GM12872 (cell line): ENCODE data around the gene LLGL2.

Experiments used
- TF ChIP-seq, protein P1 (sequence below): IDR thresholded peaks from 3 replicates; pipeline ENCODE4 v1.5.1; 2011; ENCODE audit warnings: low read depth, mild to moderate bottlenecking, low read length, moderate library complexity; ENCODE audit not compliant: insufficient read depth

Gene LLGL2

DNA sequence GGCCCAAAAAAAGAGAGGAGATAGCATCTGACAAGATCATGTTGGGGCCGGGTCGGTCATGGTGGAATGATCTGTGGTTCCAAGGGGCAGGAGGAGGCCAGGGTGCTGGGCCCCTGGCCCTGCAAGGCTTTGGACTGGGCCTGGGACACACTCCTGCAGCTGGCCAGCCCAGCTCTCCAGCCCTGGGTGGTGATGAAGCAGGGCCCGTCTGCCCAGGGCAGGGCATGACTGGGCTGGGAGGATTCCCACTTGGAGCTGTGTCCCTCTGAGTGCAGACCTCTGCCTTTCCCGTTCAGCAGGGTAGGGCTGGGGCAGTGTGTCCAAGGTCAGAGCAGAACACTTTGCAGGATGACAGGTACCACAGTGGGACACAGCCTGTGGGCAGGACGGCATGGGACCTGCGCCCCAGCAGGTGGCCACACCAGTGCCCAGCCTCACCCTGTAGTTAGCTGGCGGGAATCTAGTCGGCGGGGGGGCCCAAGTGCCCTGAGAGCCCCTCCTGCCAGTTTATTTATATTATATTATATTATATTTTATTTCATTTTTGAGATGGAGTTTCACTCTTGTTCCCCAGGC, 34.5 kb downstream of the LLGL2 start:
- TF ChIP-seq, protein P1, sequence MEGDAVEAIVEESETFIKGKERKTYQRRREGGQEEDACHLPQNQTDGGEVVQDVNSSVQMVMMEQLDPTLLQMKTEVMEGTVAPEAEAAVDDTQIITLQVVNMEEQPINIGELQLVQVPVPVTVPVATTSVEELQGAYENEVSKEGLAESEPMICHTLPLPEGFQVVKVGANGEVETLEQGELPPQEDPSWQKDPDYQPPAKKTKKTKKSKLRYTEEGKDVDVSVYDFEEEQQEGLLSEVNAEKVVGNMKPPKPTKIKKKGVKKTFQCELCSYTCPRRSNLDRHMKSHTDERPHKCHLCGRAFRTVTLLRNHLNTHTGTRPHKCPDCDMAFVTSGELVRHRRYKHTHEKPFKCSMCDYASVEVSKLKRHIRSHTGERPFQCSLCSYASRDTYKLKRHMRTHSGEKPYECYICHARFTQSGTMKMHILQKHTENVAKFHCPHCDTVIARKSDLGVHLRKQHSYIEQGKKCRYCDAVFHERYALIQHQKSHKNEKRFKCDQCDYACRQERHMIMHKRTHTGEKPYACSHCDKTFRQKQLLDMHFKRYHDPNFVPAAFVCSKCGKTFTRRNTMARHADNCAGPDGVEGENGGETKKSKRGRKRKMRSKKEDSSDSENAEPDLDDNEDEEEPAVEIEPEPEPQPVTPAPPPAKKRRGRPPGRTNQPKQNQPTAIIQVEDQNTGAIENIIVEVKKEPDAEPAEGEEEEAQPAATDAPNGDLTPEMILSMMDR = no peak

DNA sequence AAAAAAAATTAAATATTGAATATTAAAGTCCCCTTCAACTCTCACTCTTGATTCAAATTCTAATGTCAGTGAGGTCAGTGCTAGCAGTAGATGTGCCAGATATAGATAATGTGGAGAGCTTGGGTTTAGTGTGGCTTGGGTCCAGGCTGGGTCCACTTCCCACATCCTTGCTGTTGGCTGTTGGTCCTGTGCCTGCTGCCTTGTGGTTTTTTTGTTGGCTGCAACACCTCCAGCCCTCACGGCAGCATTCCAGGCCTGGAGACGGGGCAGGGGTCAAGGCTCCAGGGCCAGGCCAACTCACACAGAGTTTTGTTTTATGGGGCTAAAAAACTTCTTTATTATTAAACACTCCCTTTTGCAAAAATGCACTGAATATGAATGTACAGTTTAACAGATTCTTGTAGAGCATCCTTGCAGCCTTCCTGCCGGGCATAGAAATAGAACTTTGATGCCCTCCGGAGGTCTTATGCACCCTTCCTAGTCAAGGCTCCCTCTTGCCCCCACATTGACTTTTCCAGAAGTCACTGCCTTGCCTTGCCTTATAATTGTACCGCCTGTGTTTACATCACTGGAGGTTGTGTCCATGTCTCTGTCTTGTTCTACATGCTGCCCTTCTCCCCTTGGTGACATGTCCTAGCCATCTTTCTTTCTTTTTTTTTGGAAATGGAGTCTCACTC, 36.6 kb downstream of the LLGL2 start:
- TF ChIP-seq, protein P1 = no peak

DNA sequence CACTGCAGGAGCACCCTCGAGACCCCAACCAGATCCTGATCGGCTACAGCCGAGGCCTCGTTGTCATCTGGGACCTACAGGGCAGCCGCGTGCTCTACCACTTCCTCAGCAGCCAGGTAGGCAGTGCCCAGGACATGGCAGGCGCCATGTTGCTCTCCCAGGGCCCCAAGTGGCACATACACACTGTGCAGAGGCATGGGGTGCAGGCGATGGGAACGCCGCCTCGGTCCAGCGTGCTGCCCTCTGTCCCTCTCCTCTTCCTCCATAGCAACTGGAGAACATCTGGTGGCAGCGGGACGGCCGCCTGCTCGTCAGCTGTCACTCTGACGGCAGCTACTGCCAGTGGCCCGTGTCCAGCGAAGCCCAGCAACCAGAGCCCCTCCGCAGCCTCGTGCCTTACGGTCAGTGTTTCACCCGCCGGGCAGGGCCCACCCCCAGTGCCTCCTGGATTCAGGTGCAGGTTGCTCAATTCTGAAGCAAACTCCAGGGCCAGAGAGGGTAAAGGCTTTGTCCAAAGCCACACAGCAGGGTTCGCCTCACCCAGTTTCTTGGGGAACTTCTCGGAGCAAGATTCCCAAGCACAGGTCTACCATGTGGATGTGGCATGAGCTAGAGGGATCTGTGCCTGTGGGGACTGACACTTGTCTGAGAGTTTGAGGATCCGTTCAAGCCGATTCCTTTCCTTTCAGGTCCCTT, 37.7 kb downstream of the LLGL2 start:
- TF ChIP-seq, protein P1 = no peak

DNA sequence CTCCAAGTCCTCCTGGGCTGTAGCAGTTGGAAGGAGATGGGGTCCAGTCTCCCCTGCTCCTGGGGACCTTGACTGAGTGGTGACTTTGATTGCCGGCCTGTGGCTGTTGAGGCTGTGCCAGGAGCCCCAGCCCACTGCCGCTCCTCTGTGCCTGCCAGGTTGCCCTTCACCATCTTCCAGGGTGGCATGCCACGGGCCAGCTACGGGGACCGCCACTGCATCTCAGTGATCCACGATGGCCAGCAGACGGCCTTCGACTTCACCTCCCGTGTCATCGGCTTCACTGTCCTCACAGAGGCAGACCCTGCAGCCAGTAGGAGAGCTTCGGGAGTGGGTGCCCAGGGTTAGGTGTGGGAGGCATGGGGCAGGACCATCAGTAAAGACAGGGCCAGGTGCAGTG, 38.7 kb downstream of the LLGL2 start:
- TF ChIP-seq, protein P1 = no peak

DNA sequence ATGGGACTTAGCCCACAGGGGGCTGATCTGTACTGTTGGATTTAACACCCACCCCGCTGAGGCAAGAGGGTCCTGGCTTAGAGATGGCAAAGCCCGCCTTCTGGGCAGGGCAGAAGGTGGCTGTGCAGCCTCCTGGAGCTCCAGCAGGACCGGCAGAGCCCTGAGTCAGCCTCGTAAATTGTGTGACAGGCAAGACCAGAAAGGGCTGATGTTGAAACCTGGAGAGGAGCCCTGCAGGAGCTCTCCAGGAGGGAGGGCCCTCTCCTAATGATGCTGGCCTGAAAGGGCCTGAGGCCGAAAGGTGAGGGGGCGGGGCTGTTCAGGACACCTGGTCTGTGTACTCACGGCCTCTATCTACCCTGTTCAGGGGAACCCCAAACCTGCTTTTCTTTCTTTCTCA, 39.6 kb downstream of the LLGL2 start:
- TF ChIP-seq, protein P1 = no peak

DNA sequence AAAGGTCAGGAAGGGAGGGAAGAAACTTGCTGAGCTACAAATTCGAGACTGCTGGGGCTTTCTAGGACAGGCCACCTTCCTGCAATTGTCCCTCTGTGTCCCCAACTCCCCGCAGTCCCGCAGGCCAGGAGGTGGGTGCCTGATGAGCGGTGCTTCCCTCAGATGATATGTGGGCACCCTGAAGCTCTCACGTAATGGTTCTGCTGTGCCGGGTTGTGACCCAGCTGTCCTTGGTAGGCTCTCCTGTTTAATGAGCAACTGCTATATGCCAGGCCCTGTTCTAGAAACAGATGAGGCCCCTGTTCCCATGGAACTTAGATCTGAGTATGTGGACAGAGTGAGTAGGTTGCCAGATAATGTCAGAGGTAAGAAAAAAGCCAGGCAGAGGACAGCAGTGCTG, 40.1 kb downstream of the LLGL2 start:
- TF ChIP-seq, protein P1 = no peak

DNA sequence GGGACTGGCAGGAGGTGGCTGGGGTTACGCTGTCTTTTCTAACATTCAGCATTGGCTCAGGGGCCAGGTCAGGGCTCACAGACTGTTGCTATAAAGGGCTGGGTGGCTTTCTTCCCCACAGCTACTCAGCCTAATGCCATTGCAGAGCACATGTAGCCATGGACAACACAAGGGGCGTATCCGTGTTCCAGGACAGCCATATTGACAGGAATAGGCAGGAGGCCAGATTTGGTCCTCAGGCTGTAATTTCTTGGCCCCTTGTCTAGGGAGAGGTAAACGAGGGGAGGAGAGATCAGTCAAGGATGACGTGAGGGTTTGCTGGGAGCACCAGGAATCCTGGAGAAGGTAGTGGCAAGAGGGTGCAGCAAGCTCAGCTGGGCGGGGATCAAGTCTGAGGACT, 40.9 kb downstream of the LLGL2 start:
- TF ChIP-seq, protein P1 = no peak
